HG02870 (cell line): ENCODE results near the gene VPS13C.

Experiments
- ATAC-seq: cut with Tn5 transposase; IDR thresholded peaks from one replicate; pipeline ENCODE4 v1.9.1; 2021; ENCODE audit warnings: mild to moderate bottlenecking, moderate library complexity; ENCODE audit not compliant: unreplicated experiment

Gene VPS13C

DNA sequence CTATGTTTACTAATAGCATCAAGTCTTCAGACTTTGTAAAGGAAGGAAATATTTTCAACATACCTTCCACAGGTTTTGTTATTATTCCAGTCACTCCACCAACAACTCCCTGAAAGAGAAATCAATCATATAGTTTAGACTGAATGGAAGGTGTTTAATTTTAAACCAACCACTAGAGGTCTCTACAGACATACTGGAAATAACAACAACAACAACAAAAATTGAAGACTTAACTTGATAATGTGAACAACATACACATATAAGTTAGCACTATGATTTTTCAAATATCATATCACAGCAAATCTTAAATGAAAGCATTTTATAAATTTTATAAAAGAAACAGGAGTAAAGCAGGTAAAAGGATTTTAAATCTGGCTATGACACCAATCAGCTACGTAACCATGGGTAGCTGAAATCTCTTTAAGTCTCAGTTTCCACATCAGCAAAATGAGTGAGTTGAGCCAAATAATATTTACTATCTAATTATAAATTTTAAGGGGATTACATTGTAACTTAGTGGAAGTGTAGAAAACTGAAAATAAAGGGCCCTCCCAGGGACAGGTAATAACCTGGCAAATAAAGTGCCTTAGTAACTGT is 188.2 kb downstream of the VPS13C start:
- no peak for ATAC-seq

GRCh38 chr15:61869656-61870055 is 190.6 kb downstream of the VPS13C start:
- ATAC-seq, result no peak

GRCh38 chr15:61861962-61862361 is 198.3 kb downstream of the VPS13C start:
- no peak for ATAC-seq

DNA sequence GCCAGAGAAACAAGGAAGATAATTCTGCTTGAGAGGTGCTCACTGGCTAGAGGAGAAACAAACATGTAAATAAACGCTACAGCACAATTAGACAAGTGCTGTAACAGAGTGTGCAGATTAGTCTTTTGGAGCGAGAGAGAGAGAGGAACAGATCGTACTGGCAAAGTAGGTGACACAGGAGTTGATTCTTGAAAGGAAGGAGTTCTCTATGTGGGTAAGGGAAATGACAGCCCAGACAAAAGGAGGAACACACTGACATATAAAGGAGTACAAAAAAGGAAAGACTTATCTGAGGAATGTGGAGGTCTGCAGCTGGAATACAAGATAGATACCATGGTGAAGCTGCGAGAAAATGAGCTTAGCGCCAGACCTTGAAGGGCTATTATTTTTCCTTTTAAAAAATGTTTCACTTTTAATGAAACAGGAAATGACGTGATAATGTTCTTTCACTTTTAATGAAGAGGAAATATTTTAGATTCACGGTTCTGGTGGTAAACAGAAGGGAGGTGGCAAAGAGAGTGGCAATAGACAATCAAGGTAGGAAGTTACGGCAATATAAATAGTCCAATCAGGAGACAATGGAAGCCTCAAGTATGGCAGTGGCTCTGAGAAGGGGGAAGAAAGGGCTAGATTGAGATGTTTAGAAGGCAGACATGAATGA is 202.9 kb downstream of the VPS13C start:
- no peak for ATAC-seq

DNA sequence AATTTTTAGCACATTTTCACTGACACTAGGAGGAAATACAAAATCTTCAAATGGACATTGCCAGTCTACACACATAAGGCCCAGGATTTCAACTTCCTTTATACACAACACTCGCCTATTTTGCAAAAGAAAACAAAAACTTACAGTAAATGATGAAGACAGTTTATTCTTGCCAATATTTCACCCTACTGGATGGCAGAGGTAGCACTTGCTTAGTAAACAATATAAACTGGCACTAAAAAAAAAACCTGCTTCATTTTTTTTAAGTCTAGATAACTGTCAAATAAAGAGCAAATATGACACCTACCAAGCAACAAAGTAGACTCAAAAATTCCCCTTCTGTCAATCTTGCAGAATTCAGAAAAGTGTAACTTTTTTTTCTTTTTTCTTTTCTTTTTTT is 204.0 kb downstream of the VPS13C start:
- ATAC-seq, result no peak

GRCh38 chr15:61853195-61853594 is 207.1 kb downstream of the VPS13C start:
- ATAC-seq, result no peak

- ATAC-seq, result no peak
Measured at GRCh38 chr15:61851955-61852354, 208.3 kb downstream of the VPS13C start.

- ATAC-seq, result no peak
Measured at GRCh38 chr15:61849447-61849846, 210.8 kb downstream of the VPS13C start.

DNA sequence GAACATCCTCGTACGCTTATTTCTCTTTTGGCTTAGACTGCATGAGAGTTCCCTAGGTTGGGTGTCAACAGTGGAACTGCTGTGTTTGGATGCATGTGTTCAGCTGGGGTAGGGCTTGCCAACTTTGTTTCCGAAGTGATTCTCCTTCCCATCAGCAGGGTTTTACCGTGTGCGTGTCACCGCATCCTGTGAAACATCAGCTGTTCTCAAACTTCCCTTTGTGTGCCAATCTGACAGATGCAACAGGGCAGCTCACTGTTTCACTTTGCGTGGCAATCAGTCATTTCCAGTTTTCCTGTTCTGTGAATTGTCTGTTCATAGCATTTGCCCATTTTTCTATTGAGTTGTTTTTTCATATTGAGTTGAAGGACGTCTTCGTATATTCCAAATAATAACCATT is 218.8 kb downstream of the VPS13C start:
- no peak for ATAC-seq

GRCh38 chr15:61840090-61840489 is 220.2 kb downstream of the VPS13C start:
- ATAC-seq, result no peak

GRCh38 chr15:61839546-61839945 is 220.7 kb downstream of the VPS13C start:
- no peak for ATAC-seq

DNA sequence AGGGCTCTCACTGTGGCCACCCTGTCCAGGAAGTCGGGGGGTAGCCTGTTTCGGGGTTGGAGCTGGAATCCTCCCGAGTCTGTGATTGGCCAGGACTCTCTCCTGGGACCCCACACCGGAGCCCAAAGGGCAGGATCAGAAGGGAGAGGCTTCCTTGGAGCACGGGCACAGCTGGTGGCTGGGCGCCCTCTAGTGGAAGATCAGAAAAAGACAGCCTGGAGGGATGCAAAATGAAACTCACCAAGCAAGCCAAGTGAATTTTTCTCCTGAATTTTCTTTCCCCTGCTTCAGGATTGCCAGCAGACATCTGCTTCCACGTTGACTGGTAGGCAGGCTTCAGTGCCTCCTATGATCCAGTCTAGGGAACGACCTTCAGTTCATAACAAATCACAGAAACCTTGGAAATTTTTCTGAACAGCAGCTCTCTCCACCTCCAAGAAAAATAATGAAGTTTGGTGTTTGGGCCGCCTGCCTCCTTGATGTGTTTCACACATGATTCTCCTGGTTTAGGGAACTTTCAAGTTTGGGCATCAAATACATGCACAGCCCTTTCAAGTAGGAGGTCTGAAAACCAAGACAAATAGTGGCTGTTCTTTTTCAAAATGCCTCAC is 224.6 kb downstream of the VPS13C start:
- ATAC-seq, result no peak

DNA sequence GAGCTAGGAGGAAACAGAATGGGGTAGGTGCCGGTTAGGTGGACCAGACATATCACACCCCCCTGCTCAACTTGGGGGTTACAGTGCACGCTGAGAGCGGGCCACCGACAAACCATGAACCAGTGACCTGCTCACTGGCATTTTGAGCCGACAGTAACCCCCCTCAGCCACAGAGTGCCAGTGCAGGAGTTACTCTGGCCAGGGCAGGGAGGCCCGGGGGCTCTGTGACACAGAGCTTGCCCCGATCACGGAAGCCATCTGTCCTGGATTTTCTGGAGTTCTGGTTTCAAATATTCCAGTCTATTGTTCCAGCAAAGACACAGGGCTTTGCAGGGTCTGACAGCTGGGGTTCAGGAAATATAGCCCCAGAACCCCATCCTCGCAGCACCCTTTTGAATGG is 225.2 kb downstream of the VPS13C start:
- ATAC-seq, result no peak

- ATAC-seq, result no peak
Measured at GRCh38 chr15:61834076-61834697, 226.1 kb downstream of the VPS13C start.

GRCh38 chr15:61832223-61832622 is 228.0 kb downstream of the VPS13C start:
- ATAC-seq, result no peak

DNA sequence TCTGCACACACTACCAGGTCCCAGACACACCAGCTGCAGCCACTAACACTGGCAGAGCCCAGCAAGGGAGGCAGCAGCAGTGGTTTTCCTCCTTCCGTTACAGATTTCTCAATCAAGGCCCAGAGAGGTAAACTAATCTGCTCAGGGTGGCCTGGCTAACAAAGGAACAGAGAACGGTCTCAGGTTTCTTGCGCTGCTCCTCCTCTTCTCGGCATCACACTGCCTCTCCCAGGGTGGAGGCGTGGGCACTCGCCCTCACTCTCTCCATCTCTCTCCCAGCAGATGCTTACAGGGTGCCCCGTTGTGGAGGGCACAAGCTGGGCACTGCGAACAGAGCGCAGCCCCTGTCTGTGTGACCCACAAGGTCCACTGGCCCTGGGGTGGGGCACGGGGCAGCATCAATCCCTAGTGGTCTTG is 228.7 kb downstream of the VPS13C start:
- ATAC-seq, result no peak

DNA sequence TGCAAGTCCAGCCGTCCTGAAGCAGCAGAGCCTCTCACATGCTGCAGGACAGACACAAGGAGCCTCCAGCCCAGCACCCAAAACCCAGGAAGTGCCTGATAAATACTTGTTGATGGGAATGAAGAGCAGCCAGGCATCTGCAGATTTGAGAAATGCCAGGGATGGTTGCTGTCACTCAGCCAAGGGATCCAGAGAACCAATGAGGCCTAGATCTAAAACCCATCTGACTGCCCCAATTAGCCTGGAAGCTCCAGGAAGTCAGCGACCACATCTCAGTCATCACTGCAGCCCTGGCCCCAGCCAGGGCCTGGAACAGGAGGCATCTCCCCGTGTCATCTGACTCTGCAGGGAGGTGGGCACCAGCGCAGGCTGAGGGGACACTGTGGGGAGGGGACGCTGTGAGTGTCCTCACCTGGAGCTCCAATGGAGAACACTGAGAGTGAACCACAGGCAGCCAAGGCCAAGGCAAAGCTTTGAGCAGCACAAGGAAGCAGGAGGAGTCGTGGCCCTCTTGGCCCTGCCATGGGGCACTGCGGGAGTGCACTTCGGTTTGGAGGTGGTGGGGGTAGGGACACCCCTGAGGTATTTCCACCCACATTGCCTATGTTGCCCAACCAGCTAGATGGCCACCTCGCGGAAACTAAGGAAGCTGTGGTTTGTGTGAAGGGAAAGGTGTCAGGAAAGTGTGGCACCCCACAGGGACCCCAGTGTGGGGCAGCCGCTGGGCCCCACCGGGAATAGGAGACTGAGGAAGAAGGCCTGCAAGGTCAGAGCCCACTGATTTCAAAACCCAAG is 229.5 kb downstream of the VPS13C start:
- no peak for ATAC-seq

GRCh38 chr15:61829514-61829889 is 230.7 kb downstream of the VPS13C start:
- no peak for ATAC-seq

DNA sequence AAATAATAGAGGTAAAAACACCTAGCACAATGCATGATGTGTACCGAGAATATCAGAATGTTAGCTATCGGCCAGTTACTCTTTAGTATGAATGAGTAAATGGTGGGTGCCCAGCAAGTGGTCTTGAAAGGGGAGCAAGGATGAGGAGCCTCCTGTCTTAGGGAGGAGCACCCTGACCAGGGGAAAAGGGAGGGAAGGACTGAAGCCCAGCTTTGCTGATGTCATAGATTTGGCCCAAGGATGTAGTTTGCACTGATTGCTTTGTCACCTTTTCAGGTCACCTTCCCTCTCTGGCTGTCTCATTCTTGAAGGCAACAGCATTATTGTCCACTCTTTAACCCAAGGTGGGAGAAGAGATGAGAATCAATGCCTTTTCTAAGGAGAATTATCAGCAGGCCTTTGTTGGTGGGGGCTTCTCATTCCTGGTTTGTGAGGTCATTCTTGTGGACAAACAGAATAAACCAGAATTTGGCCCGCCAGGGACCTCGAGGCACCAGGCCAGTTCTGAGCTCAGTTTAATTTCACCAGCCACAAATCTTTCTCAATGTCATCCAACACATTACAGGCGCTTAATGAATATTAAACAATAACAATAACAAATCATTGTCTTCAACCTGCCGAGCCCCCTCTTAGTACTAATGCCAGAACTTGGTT is 231.3 kb downstream of the VPS13C start:
- ATAC-seq, result no peak

GRCh38 chr15:61828008-61828407 is 232.2 kb downstream of the VPS13C start:
- ATAC-seq, result no peak

DNA sequence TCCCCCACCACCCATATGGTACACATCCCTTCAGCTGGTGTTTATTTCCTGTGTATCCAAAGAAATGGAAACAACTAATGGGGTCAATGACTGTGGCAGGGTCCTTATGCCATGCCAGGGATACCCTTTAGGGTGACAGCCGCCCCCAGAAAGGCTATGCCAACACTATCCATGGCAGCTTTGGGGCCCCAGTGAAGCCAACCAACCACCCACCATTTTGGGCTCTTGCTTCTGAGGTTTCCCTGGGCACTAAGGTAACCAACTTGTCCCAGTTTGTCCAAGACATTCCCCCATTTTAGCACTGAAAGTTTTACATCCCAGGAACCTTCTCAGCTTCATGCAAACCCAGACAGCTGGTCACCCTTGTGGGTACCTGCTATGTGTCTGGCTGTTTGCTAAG is 233.1 kb downstream of the VPS13C start:
- no peak for ATAC-seq
